Kidney (tissue), 14 donors: Measurements from ENCODE around the gene MYOCOS. TPM values are rescaled to one million over a fixed set of nuclear protein-coding genes. Genes with fewer than 3 reads are reported as not detected.
"Not testable (repeated sequence)": the region's sequence is repeated elsewhere in the genome, so short reads cannot be mapped to it uniquely, and the experiment has no call there.

Experiments
- DNase-seq, 5 donors: peaks; one replicate each; pipeline ENCODE4 v3.0.0-alpha.2; 2013 to 2020
- FAIRE-seq: peaks from 2 replicates; lab custom pipeline; 2012; peaks lifted over from hg19 to GRCh38; lab: Jason Lieb, UNC
- H3K27ac ChIP-seq, 2 donors: one replicate each; pipeline ENCODE4 v1.7.0; 2013; ENCODE audit warnings: low read depth in 2 of 2, low read length in 2 of 2, inconsistent platforms in 1 of 2
- H3K27me3 ChIP-seq: one replicate; pipeline ENCODE4 v1.7.1; 2013; ENCODE audit warnings: low read length, inconsistent platforms; ENCODE audit not compliant: control insufficient read depth, insufficient read depth
- H3K36me3 ChIP-seq, 3 donors: one replicate each; pipeline versions ENCODE4 v1.7.0 to v1.7.1; 2013; ENCODE audit warnings: low read length in 3 of 3, control low read depth in 1 of 3, inconsistent platforms in 1 of 3; ENCODE audit not compliant: insufficient read depth in 3 of 3, control insufficient read depth in 2 of 3
- H3K4me1 ChIP-seq, 3 donors: one replicate each; pipeline versions ENCODE4 v1.7.0 to v1.7.1; 2013; ENCODE audit warnings: low read length in 3 of 3, inconsistent platforms in 1 of 3, low read depth in 1 of 3; ENCODE audit not compliant: control insufficient read depth in 2 of 3, insufficient read depth in 2 of 3
- H3K4me3 ChIP-seq, 3 donors: one replicate each; pipeline versions ENCODE4 v1.7.0 to v1.8.1; 2013; ENCODE audit warnings: low read length in 3 of 3, control low read depth in 1 of 3, inconsistent platforms in 1 of 3
- H3K9ac ChIP-seq, 3 donors: one replicate each; pipeline versions ENCODE4 v1.7.0 to v1.7.1; 2013; ENCODE audit warnings: low read length in 3 of 3, control low read depth in 1 of 3, inconsistent platforms in 1 of 3
- H3K9me3 ChIP-seq, 3 donors: one replicate each; pipeline versions ENCODE4 v1.7.0 to v1.7.1; 2013; ENCODE audit warnings: low read length in 3 of 3, control low read depth in 1 of 3, inconsistent platforms in 1 of 3; ENCODE audit not compliant: control insufficient read depth in 2 of 3, insufficient read depth in 1 of 3
- intact Hi-C: fragments of 100-400 bp; cut with DNase I; formaldehyde crosslinking; loops from one replicate; pipeline ENCODE4 v1.11.1; 2022
- polyA plus RNA-seq: library from polyadenylated mRNA; stranded (reverse); fragments of 350-450 nt; fragmentation: Illumina TruSeq; extraction: RNeasy Lipid Tissue Mini Kit (QIAGEN cat#74804); gene quantifications from one replicate; pipeline ENCODE4 v1.2.3, GENCODE V29; 2014; ENCODE audit warnings: low read depth, low replicate concordance; ENCODE audit not compliant: insufficient read depth
- total RNA-seq: library from RNA; stranded (reverse); fragmentation: NEBNext Ultra II Directional; extraction: Animal tissue kit (Norgen Biotek cat#: 25700); gene quantifications from one replicate; pipeline ENCODE4 v1.2.1, GENCODE V29; 2021
- TF ChIP-seq, protein P1 (sequence below): IDR thresholded peaks from 3 replicates; pipeline ENCODE4 v1.5.1; 2012; ENCODE audit warnings: mild to moderate bottlenecking, moderate library complexity, borderline replicate concordance; ENCODE audit not compliant: insufficient read depth; ENCODE audit errors: extremely low read depth
- donor health status: control.
- donor health status: control.
- donor health status: control.
- donor health status: control.
- donor health status: control.
- donor health status: DM: yes; HTN: yes; CAD: no.
- donor health status: Normal renal cell carcinoma (clear cell type).

MYOCOS gene
- total and polyA plus RNA-seq, 2 donors from 2014 or later = 0.54 TPM

DNA sequence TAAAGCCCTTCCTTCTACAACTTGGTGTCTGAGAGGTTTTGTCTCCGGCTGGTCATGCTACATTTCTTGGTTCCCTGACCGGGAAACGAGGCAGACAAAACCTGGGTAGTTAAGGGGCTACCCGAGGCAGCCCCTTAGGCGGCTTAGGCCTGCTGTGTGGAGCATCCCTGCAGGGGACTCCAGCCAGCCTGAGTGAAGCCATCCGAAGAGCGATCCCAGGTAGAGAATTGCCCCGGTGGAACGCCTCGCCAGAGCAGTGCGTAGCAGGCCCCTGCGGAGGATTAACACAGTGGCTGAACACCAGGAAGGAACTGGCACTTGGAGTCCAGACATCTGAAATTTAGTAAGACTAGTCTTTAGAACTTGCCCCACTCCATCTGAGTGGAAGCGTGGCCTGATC lies 21.2 kb upstream of the MYOCOS start:
- FAIRE-seq (no peak), DNase-seq (no peak)
- TF ChIP-seq, protein P1, sequence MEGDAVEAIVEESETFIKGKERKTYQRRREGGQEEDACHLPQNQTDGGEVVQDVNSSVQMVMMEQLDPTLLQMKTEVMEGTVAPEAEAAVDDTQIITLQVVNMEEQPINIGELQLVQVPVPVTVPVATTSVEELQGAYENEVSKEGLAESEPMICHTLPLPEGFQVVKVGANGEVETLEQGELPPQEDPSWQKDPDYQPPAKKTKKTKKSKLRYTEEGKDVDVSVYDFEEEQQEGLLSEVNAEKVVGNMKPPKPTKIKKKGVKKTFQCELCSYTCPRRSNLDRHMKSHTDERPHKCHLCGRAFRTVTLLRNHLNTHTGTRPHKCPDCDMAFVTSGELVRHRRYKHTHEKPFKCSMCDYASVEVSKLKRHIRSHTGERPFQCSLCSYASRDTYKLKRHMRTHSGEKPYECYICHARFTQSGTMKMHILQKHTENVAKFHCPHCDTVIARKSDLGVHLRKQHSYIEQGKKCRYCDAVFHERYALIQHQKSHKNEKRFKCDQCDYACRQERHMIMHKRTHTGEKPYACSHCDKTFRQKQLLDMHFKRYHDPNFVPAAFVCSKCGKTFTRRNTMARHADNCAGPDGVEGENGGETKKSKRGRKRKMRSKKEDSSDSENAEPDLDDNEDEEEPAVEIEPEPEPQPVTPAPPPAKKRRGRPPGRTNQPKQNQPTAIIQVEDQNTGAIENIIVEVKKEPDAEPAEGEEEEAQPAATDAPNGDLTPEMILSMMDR = no peak
- Histone ChIP-seq H3K27ac (peak overlapping the region; percentile 6 to 87), H3K9me3 (no peaks in the 10 kb centered on the region), H3K4me1 (peaks cover 0 to 14% (median 8%) of the 10 kb centered on the region in 3 donors), H3K27me3 (no peaks in the 10 kb centered on the region), H3K9ac (no peak overlapping the region), H3K36me3 (no peaks in the 10 kb centered on the region), H3K4me3 (no peak overlapping the region)
- intact Hi-C loops = no loop called here

DNA sequence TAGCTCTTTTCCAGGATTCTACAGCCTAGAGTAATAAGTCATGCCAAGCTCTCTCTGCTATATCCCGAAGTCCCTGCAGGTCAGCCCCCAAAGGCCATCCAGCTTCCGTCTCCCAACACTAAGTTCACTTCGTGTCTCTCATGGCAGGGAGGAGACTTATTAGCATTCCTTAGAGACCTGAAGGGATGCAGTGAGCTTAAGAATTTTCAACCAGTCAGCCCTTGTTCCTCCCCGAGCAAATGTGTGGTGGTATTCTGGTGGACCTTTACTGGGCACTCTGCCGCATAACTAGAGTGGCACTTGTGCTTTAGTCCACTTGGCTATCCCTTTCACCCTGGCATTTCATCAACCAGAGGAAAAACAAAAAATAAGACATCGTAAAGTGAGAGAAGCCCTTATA lies 19.0 kb upstream of the MYOCOS start:
- FAIRE-seq, intact Hi-C loops: not testable (repeated sequence)

DNA sequence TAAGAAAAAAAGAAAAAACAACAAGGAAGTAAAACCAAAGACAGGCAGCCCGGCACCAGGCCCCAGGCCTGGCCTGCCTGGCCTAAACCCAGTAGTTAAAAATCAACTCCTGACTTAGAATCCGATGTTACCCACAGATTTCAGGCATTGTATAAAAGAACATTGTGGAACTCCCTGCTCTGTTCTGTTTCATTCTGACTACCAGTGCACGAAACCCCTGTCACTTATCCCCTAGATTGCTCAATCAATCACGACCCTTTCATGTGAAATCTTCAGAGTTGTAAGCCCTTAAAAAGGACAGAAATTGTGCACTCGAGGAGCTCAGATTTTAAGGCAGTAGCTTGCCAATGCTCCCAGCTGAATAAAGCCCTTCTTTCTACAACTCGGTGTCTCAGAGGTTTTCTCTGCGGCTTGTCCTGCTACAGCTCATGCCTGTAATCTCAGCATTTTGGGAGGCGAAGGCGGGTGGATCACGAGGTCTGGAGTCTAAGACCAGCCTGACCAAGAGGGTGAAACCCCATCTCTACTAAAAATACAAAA lies 15.6 kb upstream of the MYOCOS start:
- FAIRE-seq (no peak), DNase-seq (no peak)
- no peaks in the 10 kb centered on the region for H3K4me1 ChIP-seq
- TF ChIP-seq, protein P1 = no peak
- H3K9ac ChIP-seq = no peak overlapping the region
- no peaks in the 10 kb centered on the region for H3K27me3 ChIP-seq
- peak overlapping the region; percentile 51 to 54 for H3K27ac ChIP-seq
- intact Hi-C loops = no loop called here
- H3K36me3 ChIP-seq = no peaks in the 10 kb centered on the region
- no peaks in the 10 kb centered on the region for H3K9me3 ChIP-seq
- H3K4me3 ChIP-seq = no peak overlapping the region

More for the DNA sequence above, 19.0 kb upstream of the MYOCOS start:
- DNase-seq, H3K9me3 ChIP-seq, H3K36me3 ChIP-seq, H3K4me1 ChIP-seq, H3K27me3 ChIP-seq, H3K4me3 ChIP-seq, H3K9ac ChIP-seq, H3K27ac ChIP-seq: not testable (repeated sequence)

DNA sequence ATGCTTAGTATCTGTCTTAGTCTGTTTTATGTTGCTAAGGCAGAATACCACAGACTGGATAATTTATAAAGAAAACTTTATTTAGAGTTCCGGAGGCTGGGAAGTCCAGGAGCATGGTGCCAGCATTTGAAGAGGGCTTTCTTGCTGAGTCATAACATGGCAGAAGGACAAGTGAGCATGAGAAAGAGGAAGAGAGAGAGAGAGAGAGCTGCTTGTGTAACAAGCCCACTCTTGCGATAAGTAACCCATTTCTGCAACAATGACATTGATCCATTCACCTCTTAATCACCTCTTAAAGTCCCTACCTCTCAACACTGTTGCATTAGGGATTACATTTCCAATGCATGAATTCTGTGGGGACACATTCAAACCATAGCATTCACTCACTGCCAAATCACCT lies 11.7 kb upstream of the MYOCOS start:
- no peak for FAIRE-seq
- H3K27me3 ChIP-seq = no peaks in the 10 kb centered on the region

More for the DNA sequence above, 11.7 kb upstream of the MYOCOS start:
- Histone ChIP-seq H3K36me3 (no peaks in the 10 kb centered on the region), H3K4me3 (no peak overlapping the region), H3K9me3 (no peaks in the 10 kb centered on the region), H3K9ac (no peak overlapping the region), H3K27ac (no peak overlapping the region), H3K4me1 (no peaks in the 10 kb centered on the region)
- DNase-seq = no peak
- intact Hi-C loops = no loop called here
- TF ChIP-seq, protein P1 = no peak
